Karpas-422 (cell line): ENCODE data around the gene KATNAL1. TPM values are rescaled to one million over a fixed set of nuclear protein-coding genes. Genes with fewer than 3 reads are reported as not detected.

Source experiments
- DNase-seq: peaks from one replicate; pipeline ENCODE4 v3.0.0-alpha.2; 2015
- H2AFZ ChIP-seq: fragments of 200-600 bp; sonication (generic); 2 replicates; pipeline ENCODE4 v1.6.1; 2014; ENCODE audit warnings: antibody characterized with exemption, low read length, mixed read lengths
- H3K27ac ChIP-seq: fragments of 200-600 bp; sonication (generic); 2 replicates; pipeline ENCODE4 v1.5.1; 2014; ENCODE audit warnings: mild to moderate bottlenecking, low read length, moderate library complexity
- H3K27me3 ChIP-seq: fragments of 200-600 bp; sonication (generic); 2 replicates; pipeline ENCODE4 v1.6.1; 2014; ENCODE audit warnings: low read length, mixed read lengths
- H3K36me3 ChIP-seq: fragments of 200-600 bp; sonication (generic); 2 replicates; pipeline ENCODE4 v1.6.1; 2014; ENCODE audit warnings: low read length, mixed read lengths; ENCODE audit not compliant: insufficient read depth
- H3K4me1 ChIP-seq: fragments of 200-600 bp; sonication (generic); 2 replicates; pipeline ENCODE4 v1.6.1; 2014; ENCODE audit warnings: mild to moderate bottlenecking, low read length, mixed read lengths
- H3K4me2 ChIP-seq: fragments of 200-600 bp; sonication (generic); 2 replicates; pipeline ENCODE4 v1.6.1; 2014; ENCODE audit warnings: low read length, low read depth, mild to moderate bottlenecking; ENCODE audit not compliant: poor library complexity, severe bottlenecking
- H3K4me3 ChIP-seq: fragments of 200-600 bp; sonication (generic); 2 replicates; pipeline ENCODE4 v1.5.1; 2014; ENCODE audit warnings: mild to moderate bottlenecking, antibody characterized with exemption, low read length, mixed read lengths
- H3K79me2 ChIP-seq: fragments of 200-600 bp; sonication (generic); 2 replicates; pipeline ENCODE4 v1.6.1; 2014; ENCODE audit warnings: mild to moderate bottlenecking, low read length, mixed read lengths
- H3K9ac ChIP-seq: fragments of 200-600 bp; sonication (generic); 2 replicates; pipeline ENCODE4 v1.6.0; 2014; ENCODE audit warnings: low read length
- H3K9me2 ChIP-seq: fragments of 200-600 bp; sonication (generic), shearing (Covaris generic); replicated peaks from 2 replicates; pipeline ENCODE4 v1.6.0; 2014; ENCODE audit warnings: mild to moderate bottlenecking, low read length, moderate library complexity; ENCODE audit not compliant: insufficient read depth
- H3K9me3 ChIP-seq: fragments of 300-700, 200-600 bp; sonication (generic); 2 replicates; pipeline ENCODE4 v1.6.1; 2014; ENCODE audit warnings: low read length, mixed read lengths
- H4K20me1 ChIP-seq: fragments of 200-600 bp; sonication (generic); 2 replicates; pipeline ENCODE4 v1.6.1; 2014; ENCODE audit warnings: mild to moderate bottlenecking, antibody characterized with exemption, low read length, low read depth; ENCODE audit not compliant: insufficient read depth
- total RNA-seq: library from RNA; depleted of rRNA; stranded (reverse); fragments of >200 nt; shearing (Covaris generic); gene quantifications from 2 replicates; pipeline ENCODE4 v1.2.3, GENCODE V29; 2014; ENCODE audit warnings: low replicate concordance

Gene KATNAL1
- total RNA-seq, 1 experiment from 2014 or later, result 35.6 TPM

GRCh38 chr13:30325668-30326067 is 18.3 kb upstream of the KATNAL1 start:
- Histone ChIP-seq H3K9ac (no peak overlapping the region), H3K4me3 (no peak overlapping the region), H3K4me1 (peaks cover 56% of the 10 kb centered on the region), H4K20me1 (no peaks in the 10 kb centered on the region), H2AFZ (no peak overlapping the region), H3K36me3 (no peaks in the 10 kb centered on the region; the same call in 1 of the 2 replicates), H3K79me2 (no peaks in the 10 kb centered on the region), H3K4me2 (no peak overlapping the region), H3K9me3 (no peaks in the 10 kb centered on the region), H3K27me3 (no peaks in the 10 kb centered on the region), H3K9me2 (no peaks in the 10 kb centered on the region), H3K27ac (no peak overlapping the region)
- no peak for DNase-seq

DNA sequence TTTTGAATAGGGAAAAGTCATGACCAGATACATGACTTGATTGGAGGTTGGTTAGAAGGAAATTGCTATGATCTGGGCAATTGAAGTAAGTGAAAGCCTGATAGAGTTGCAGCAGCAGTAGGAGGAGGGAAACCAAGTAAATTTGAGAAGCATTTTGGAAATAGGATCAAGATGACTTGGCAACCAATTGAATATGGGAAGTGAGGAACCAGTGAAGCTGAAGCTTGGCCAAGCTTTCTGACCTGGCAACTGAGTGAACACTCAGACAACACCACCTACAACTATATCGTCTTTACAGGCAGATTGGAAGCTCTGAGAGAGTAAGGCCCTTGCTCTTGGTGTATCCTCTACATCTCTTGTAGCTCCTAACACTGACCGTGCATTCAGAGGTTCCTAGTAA is 16.2 kb upstream of the KATNAL1 start:
- Histone ChIP-seq H4K20me1 (no peaks in the 10 kb centered on the region), H3K9me2 (no peaks in the 10 kb centered on the region), H2AFZ (no peak overlapping the region), H3K36me3 (no peaks in the 10 kb centered on the region; the same call in 1 of the 2 replicates), H3K4me1 (peaks cover 44% of the 10 kb centered on the region), H3K4me2 (peak overlapping the region; percentile 16), H3K27me3 (no peaks in the 10 kb centered on the region), H3K27ac (no peak overlapping the region), H3K9ac (no peak overlapping the region), H3K79me2 (no peaks in the 10 kb centered on the region), H3K4me3 (no peak overlapping the region), H3K9me3 (no peaks in the 10 kb centered on the region)
- DNase-seq, result no peak

DNA sequence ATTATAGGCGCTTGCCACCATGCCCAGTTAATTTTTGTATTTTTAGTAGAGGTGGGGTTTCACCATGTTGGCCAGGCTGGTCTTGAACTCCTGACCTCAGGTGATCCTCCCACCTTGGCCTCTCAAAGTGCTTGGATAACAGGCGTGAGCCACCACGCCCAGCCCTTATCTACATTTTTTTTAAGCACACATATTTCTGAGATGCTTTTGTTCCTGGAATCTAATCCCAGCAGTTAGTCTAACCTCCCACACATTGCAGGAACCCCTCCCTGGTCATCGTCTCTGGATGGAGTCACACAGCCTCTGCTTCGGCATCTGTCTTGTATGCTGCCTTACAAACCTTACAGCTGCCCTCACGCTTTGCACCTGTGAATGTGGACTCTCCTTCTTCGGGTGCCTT is 15.1 kb upstream of the KATNAL1 start:
- no peaks in the 10 kb centered on the region; the same call in 1 of the 2 replicates for H3K36me3 ChIP-seq
- no peak for DNase-seq
- no peaks in the 10 kb centered on the region for H3K79me2 ChIP-seq
- peaks cover 44% of the 10 kb centered on the region for H3K4me1 ChIP-seq
- no peaks in the 10 kb centered on the region for H3K27me3 ChIP-seq
- H3K4me3 ChIP-seq, result no peak overlapping the region
- no peak overlapping the region for H3K9ac ChIP-seq
- H3K4me2 ChIP-seq, result peak overlapping the region; percentile 16
- no peaks in the 10 kb centered on the region for H3K9me2 ChIP-seq
- no peaks in the 10 kb centered on the region for H4K20me1 ChIP-seq
- H2AFZ ChIP-seq, result no peak overlapping the region
- H3K9me3 ChIP-seq, result no peaks in the 10 kb centered on the region
- H3K27ac ChIP-seq, result no peak overlapping the region

GRCh38 chr13:30321256-30321655 is 13.9 kb upstream of the KATNAL1 start:
- Histone ChIP-seq H3K4me3 (no peak overlapping the region), H4K20me1 (no peaks in the 10 kb centered on the region), H3K27me3 (no peaks in the 10 kb centered on the region), H3K4me1 (peaks cover 34% of the 10 kb centered on the region), H2AFZ (no peak overlapping the region), H3K27ac (no peak overlapping the region), H3K9ac (no peak overlapping the region), H3K36me3 (no peaks in the 10 kb centered on the region; the same call in 1 of the 2 replicates), H3K9me2 (no peaks in the 10 kb centered on the region), H3K4me2 (no peak overlapping the region), H3K79me2 (no peaks in the 10 kb centered on the region), H3K9me3 (no peaks in the 10 kb centered on the region)
- no peak for DNase-seq

GRCh38 chr13:30319655-30320054 is 12.3 kb upstream of the KATNAL1 start:
- no peaks in the 10 kb centered on the region; the same call in 1 of the 2 replicates for H3K36me3 ChIP-seq
- H3K4me3 ChIP-seq, result no peak overlapping the region
- H4K20me1 ChIP-seq, result no peaks in the 10 kb centered on the region
- H3K79me2 ChIP-seq, result no peaks in the 10 kb centered on the region
- H3K9ac ChIP-seq, result no peak overlapping the region
- H2AFZ ChIP-seq, result no peak overlapping the region
- H3K9me3 ChIP-seq, result no peaks in the 10 kb centered on the region
- H3K27ac ChIP-seq, result no peak overlapping the region
- H3K27me3 ChIP-seq, result no peaks in the 10 kb centered on the region
- no peak for DNase-seq
- H3K4me1 ChIP-seq, result peaks cover 41% of the 10 kb centered on the region
- no peaks in the 10 kb centered on the region for H3K9me2 ChIP-seq
- no peak overlapping the region for H3K4me2 ChIP-seq

DNA sequence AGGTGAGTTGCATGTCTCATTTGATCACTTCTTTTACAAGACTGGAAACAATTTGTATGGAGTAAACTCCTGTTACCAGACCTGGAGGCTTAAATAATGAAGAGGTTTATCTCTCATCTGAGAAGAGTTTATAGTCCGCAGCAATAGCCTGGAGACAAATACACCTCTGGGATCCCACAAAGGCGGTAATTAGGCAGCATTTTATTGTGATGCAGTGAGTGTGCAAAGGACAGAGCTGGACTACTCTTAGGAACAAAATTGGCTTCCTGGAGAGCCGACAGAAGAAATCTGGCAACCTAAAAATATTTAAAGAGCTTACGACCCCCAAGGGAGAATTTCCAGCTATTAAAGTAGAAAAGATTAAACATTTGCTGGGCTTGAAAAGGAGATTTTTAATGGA is 11.8 kb upstream of the KATNAL1 start:
- Histone ChIP-seq H4K20me1 (no peaks in the 10 kb centered on the region), H3K9me2 (no peaks in the 10 kb centered on the region), H3K36me3 (no peaks in the 10 kb centered on the region), H3K9ac (no peak overlapping the region), H3K9me3 (no peaks in the 10 kb centered on the region), H3K4me2 (no peak overlapping the region), H3K79me2 (no peaks in the 10 kb centered on the region), H2AFZ (no peak overlapping the region), H3K4me1 (peaks cover 45% of the 10 kb centered on the region), H3K4me3 (no peak overlapping the region), H3K27ac (no peak overlapping the region), H3K27me3 (no peaks in the 10 kb centered on the region)
- no peak for DNase-seq

DNA sequence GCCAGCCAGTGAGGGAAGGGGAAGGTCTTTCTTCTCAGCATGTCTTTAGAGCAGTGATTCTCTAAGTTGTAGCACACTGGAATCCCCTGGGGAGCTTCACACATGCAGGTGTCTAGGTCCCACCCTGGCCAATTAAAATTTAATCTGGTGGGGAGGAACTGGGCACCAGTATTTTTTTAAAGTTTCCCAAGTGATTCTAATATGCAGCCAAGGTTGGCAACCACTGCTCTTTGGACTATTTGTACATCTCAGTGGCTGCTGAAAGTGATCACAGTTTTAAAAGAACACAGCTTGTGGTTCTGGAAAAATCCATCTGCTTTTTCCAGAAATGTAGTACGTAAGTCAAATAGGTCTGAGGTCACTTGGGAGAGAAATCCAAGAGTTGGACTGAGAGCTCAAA is 10.7 kb upstream of the KATNAL1 start:
- no peak overlapping the region for H3K9ac ChIP-seq
- DNase-seq, result no peak
- no peak overlapping the region for H3K4me3 ChIP-seq
- H4K20me1 ChIP-seq, result no peaks in the 10 kb centered on the region
- H3K4me2 ChIP-seq, result peak overlapping the region; percentile 11
- H2AFZ ChIP-seq, result no peak overlapping the region
- H3K36me3 ChIP-seq, result no peaks in the 10 kb centered on the region
- H3K9me2 ChIP-seq, result no peaks in the 10 kb centered on the region
- H3K79me2 ChIP-seq, result no peaks in the 10 kb centered on the region
- no peak overlapping the region for H3K27ac ChIP-seq
- H3K27me3 ChIP-seq, result no peaks in the 10 kb centered on the region
- peaks cover 45% of the 10 kb centered on the region for H3K4me1 ChIP-seq
- H3K9me3 ChIP-seq, result no peaks in the 10 kb centered on the region

GRCh38 chr13:30314562-30314961 is 7.2 kb upstream of the KATNAL1 start:
- Histone ChIP-seq H3K9me3 (no peaks in the 10 kb centered on the region), H3K79me2 (no peaks in the 10 kb centered on the region), H3K36me3 (no peaks in the 10 kb centered on the region), H3K27ac (no peak overlapping the region), H2AFZ (no peak overlapping the region), H3K4me1 (peaks cover 52% of the 10 kb centered on the region), H3K27me3 (no peaks in the 10 kb centered on the region), H3K4me2 (peak overlapping the region; percentile 39), H3K9me2 (no peaks in the 10 kb centered on the region), H3K4me3 (no peak overlapping the region), H4K20me1 (no peaks in the 10 kb centered on the region), H3K9ac (no peak overlapping the region)
- no peak for DNase-seq

DNA sequence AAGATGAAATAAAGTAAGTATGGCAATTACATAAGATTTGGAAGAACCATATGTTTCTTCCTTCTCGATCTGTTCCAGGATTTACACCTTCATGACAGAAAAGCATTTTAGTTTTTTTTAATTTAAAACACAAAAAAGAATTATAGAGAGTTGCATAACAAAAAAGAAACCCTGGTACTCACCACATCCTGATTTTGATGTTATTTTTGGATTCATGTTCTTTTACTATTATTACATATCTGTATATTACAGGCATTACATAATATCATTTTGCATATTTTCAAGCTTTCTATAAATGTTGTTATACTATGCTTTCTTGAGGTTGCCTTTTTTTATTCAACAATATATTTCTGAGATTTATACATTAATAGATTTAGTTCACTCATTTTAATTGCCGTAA is 6.7 kb upstream of the KATNAL1 start:
- no peaks in the 10 kb centered on the region for H3K36me3 ChIP-seq
- no peak overlapping the region for H3K9ac ChIP-seq
- no peaks in the 10 kb centered on the region for H3K27me3 ChIP-seq
- peak overlapping the region; percentile 39 for H3K4me2 ChIP-seq
- no peak overlapping the region for H2AFZ ChIP-seq
- DNase-seq, result no peak
- peaks cover 48% of the 10 kb centered on the region for H3K4me1 ChIP-seq
- H3K4me3 ChIP-seq, result no peak overlapping the region
- H3K9me3 ChIP-seq, result no peaks in the 10 kb centered on the region
- no peaks in the 10 kb centered on the region for H3K9me2 ChIP-seq
- H3K79me2 ChIP-seq, result no peaks in the 10 kb centered on the region
- H3K27ac ChIP-seq, result no peak overlapping the region
- H4K20me1 ChIP-seq, result no peaks in the 10 kb centered on the region
